HG03196 (cell line): ENCODE results near the gene TCEANC.
"Not testable (repeated sequence)": the region's sequence is repeated elsewhere in the genome, so short reads cannot be mapped to it uniquely, and the experiment has no call there.

ENCODE experiments used
- ATAC-seq: cut with Tn5 transposase; IDR thresholded peaks from one replicate; pipeline ENCODE4 v1.9.1; 2021; ENCODE audit not compliant: unreplicated experiment

TCEANC gene

DNA sequence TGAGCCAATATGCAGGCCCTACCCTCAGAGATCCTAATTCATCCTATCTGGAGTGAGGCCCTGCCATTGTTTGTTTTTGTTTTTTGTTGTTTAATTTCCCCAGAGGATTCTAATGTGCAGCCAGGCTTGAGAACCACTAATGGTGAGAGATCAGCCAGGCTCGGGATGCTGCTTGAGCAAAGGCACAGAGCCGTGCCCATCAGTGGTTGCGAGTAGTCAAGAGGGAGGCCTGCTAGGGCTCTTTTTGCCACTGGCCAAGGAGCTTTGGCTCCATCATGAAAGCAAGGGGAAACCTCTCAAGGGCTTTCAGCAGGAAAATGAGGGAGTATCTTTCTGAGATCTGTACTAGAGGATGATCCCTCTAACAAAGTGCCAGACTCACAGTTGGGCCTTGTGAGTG, 2.7 kb downstream of the TCEANC start:
- no peak for ATAC-seq

- ATAC-seq: no peak
These were observed 5.7 kb downstream of the TCEANC start for GRCh38 chrX:13658602-13659001.

- ATAC-seq: no peak
These were observed 6.1 kb downstream of the TCEANC start for GRCh38 chrX:13659063-13659462.

- no peak for ATAC-seq
These were observed 8.9 kb downstream of the TCEANC start for GRCh38 chrX:13661735-13662288.

DNA sequence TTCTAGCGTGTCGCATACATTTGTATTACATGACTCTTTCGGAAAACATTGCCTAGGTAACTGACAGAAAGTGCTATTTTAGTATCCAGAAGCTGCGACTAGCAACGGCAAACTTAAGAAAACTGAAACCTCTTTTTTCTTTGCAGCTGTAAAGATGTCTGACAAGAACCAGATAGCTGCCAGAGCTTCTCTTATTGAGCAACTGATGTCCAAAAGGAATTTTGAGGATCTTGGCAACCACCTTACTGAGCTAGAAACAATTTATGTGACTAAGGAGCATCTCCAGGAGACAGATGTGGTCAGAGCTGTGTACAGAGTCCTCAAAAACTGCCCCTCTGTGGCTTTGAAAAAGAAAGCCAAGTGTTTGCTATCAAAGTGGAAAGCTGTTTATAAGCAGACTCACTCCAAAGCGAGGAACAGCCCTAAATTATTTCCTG, 9.4 kb downstream of the TCEANC start:
- no peak for ATAC-seq

DNA sequence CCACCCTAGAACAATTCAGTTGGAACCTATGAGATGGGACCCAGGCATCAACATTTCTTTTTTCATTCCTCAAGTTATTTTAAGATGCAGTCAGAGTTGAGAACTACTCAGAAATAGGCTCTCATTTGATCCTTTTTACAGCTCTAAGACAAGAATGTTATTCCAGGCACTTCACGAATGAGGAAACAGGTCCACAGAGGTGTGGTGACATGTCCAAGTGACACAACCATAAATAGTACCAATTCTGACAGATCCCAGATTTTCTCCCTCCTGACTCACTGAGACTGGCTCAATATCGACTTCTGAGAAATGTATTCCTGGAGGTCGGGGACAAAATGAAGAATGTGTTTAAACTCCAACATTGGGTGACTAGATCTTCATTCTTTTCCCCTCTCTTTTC, 11.1 kb downstream of the TCEANC start:
- ATAC-seq: no peak

DNA sequence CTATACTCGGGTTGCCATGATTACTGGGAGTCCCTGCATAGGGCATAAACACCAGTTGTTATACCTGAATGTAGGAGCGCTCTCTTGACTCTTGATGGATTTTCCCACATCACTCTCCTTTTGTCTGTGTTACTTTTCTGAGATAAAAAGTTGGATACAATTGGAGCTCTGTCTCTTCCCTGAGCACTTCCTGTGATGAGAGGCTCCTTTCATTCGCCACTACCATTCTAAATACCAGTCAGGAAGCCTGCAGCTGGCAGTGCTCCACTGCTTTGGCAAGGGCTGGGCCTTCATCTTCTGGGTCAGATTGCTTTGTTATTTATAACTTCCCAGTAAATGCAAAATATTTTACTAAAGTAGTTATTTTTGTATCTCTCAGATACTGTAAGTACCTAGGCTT, 13.9 kb downstream of the TCEANC start:
- no peak for ATAC-seq

DNA sequence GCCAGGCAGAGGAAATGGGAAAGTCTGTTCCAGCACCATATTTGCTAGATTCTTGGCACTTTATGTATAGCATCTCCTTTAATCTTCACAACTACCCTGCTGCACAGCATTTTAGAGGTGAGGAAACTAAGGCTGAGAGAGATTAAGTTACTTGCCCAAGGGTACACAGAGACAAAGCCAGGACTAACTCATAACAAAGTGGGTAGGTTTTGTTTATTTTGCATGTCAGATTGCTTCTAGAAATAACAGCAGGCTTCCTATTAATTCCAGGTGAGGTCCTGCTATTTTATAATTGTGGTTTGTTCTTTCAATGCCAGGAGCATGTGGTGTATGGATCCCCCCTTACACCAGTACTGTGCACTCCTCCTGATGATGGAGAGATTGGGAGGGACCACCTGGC, 15.0 kb downstream of the TCEANC start:
- no peak for ATAC-seq

DNA sequence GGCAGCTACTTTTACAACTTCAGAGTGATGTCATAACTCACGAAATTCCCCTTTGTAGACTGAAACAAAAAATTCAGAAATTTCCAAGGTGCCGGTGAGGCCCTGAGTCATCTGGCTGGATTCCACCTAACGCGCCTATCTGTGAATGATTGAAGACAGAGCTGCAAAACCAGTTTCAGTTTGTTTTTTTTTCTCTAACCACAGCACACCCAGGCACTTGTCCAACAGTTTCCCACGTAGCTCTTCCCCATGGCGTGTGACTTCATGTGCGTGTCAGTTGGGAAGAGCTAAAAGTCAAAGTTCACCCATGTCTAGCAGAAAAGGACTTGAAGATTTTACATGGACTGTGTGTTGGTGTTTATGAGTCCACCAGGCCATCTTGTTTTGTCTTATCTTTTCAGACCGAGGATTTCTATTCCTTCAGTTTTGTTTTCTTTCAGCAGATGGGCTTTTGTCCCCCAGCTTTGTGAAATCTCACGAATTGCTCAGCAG, 16.4 kb downstream of the TCEANC start:
- ATAC-seq: peak; percentile 70

- ATAC-seq: not testable (repeated sequence)
These were observed 16.8 kb downstream of the TCEANC start for GRCh38 chrX:13669755-13670154.

- no peak for ATAC-seq
These were observed 17.3 kb downstream of the TCEANC start for GRCh38 chrX:13670197-13670596.

- no peak for ATAC-seq
These were observed 20.1 kb downstream of the TCEANC start for GRCh38 chrX:13673016-13673415.

DNA sequence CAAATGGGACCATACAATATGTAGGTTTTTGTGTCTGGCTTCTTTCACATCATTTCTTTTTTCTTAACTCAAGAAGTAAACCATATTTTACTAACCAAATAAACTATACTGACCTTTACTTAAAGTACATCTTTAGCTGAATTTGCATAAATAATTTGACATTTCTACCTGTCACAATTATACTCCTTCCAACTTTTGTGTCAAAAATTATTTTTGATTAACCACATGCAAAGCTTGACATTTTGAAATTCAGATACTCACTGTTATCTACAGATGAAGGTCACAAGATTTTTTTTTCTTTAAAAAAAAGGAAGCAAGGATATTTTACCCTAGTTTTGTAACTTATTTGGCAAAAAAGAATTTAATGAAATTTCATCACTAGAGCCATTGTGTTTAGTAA, 23.9 kb downstream of the TCEANC start:
- no peak for ATAC-seq

DNA sequence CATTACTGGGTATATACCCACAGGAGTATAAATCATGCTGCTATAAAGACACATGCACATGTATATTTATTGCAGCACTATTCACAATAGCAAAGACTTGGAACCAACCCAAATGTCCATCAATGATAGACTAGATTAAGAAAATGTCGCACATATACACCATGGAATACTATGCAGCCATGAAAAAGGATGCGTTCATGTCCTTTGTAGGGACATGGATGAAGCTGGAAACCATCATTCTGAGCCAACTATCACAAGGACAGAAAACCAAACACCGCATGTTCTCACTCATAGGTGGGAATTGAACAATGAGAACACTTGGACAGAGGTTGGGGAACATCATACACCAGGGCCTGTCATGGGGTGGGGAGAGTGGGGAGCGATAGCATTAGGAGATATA, 26.8 kb downstream of the TCEANC start:
- ATAC-seq: not testable (repeated sequence)

DNA sequence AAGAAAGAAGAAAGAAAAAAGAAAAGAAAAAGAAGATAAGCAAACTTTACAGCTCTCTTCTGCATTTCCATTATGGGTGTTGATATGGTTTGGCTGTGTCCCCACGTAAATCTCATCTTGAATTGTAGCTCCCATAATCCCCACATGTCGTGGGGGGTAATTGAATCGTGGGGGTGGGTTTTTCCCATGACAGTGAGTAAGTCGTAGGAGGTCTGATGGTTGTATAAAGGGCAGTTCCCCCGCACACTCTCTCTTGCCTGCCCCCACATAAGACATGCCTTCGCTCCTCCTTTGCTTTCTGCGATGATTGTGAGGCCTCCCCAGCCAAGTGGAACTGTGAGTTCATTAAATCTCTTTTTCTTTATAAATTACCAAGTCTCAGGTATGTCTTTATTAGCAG, 28.7 kb downstream of the TCEANC start:
- no peak for ATAC-seq

GRCh38 chrX:13684361-13684760, 31.4 kb downstream of the TCEANC start:
- ATAC-seq: no peak

DNA sequence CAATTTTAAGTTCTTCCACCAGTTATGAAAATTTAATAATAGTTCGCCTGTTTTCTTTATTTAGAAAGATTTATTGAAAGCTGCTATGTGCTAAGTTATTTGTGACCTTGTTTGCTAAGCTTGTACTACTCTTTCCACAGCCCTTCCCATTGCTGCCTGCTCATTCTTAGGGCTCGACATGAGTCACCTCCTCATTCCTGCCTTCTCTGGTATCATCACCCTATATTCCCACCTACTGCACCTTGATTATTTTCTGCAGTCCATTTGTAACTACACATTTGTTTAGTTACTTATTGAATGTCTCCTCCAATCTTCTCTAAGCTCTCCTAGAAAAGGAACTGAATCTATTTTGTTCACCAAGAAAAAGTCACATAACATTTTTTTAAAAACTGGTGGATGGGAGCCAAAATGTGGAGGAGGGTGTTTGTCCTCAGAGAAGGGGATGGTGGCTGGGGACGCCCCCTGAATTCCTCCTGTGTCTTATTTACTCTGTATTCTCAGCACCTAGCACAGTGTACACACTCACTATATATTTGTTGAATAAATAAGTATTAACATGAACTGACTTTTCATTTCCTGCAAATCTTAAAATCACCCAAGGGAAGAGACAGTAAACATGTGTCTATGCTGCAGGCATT, 32.3 kb downstream of the TCEANC start:
- ATAC-seq: no peak

GRCh38 chrX:13687203-13687602, 34.3 kb downstream of the TCEANC start:
- no peak for ATAC-seq

GRCh38 chrX:13688384-13688957, 35.5 kb downstream of the TCEANC start:
- no peak for ATAC-seq

DNA sequence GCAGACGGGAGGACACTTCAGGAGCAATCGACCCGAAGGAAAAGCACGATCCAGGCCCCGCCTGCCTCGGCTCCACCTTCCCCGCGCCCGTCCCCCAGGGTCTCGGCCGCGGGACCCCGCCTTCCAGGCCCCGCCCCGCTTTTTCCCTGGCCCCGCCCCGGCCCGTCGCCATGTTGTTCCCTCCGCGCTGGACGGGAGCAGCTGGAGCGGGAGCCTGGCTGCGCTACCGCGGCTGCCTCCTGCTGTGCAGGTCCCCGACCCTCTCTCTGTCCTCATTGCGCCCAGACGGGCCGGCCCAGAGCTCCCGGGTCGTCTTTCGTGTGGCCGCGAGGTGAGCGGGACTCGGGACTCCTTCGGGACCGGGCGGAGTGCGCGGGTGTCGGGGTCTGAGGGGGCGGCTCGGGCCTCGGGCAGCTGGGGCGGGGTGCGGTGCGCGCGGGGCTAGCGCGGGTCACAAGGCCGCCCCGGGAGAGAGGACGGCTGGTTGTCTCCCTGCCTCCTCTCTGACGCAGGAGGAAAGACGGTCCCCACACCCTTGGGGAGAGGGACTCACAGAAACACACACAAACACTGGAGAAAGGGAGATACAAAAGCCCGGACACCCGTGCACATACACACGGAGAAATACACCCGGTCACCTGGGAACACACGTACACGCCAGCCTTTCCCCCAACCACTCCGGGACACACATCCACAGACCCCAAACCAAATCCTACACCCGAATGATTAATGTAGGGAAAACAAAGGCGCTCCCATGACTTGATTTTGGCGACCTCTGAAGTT, 36.2 kb downstream of the TCEANC start, which contains the start of gene RAB9A:
RAB9A (plus strand) TSS at position 171 of the 783 bp plus-strand sequence. CDS start 19,619 bp downstream, outside the sequence.
- ATAC-seq: peak; percentile 64

DNA sequence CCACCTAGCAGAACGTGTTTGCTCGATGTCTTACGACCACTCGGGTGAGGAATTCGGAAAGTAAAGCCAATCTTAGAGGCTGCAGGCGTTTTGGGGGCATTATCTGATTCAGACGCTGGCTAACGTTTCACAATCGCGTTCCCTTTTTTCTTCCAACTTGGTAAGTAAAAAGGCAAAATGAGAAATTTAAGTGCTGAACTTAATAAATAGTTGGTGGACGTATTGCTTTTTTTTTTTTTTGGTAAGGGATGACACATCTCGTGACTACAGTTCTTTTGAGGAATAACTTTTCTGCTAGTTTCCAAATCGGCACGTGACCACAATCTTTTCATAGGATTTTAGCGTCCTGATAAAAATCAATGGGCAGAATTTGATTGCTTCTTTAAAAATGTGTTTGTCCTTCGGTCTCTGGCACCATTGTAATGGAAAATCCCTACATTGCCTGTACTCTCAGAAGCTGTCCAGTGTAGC, 36.8 kb downstream of the TCEANC start:
- no peak for ATAC-seq
